ENCODE data around the gene ZNF197. TPM values are rescaled to one million over a fixed set of nuclear protein-coding genes. Genes with fewer than 3 reads are reported as not detected.
"Not testable (repeated sequence)": the region's sequence is repeated elsewhere in the genome, so short reads cannot be mapped to it uniquely, and the experiment has no call there.

The ZNF197 gene
- 1 to 10 TPM; 4.1 to 5.3 TPM for polyA plus RNA-seq

DNA sequence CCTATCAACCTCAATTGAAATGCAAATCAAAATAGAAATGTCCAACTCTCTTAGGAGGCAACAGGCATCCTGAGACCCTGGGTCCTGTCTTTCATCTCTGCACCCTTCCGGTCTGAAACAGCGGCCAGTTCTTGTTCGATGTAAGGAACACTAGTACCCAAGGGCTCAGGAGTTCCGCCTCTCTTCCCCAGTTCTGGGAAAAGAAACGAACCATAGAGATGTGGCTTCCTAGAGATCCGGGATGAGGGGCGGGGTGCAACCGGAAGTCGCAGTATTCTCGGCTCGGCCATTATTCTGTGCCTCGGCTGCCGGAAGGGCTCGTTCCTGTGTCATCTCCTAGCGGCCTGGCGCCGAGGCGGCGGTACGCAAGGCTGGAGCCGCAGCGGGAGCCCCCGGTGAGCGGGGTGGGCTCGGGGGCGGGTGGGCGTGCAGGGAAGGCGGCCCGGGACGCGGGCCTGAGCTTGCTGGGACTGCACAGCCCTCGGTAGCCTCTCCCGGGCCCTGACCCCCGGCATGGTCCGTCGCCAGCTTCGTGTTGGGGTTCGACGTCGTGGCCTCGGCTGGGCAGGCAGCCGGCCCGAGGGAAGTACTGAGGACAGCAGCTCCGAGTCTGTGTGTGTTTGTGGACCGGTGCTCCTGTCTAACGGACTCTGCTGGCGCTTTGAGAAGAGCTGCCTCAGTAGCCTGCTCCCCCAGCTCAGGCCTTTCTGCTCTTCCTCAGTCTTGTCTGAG lies at the start of gene ZNF197:
Gene ZNF197 (plus strand): TSS at position 288 of the 732 bp plus-strand sequence. CDS start 4,119 bp downstream, outside the sequence.
- no peaks in the 10 kb centered on the region for H3K36me3 ChIP-seq (ENCODE audit: control insufficient read depth in 2 of 2, insufficient read depth in 2 of 2, low read length in 1 of 2)
- no peaks in the 10 kb centered on the region for H3K4me1 ChIP-seq (ENCODE audit: control insufficient read depth in 2 of 2, insufficient read depth in 2 of 2, low read length in 1 of 2)
- H3K9me3 ChIP-seq (ENCODE audit: control insufficient read depth in 2 of 2, insufficient read depth in 1 of 2, low read depth in 1 of 2, low read length in 1 of 2), result no peaks in the 10 kb centered on the region
- H3K27ac ChIP-seq (ENCODE audit: low read depth in 2 of 2, low read length in 1 of 2), result peak within 1 kb of the TSS; percentile 81 to 89
- WGBS, 2 donors, result 0 to 1% methylated on average over 44 to 47 of the region's 47 CpGs
- H3K27me3 ChIP-seq (ENCODE audit: control insufficient read depth in 1 of 2, insufficient read depth in 2 of 2, low read length in 2 of 2), result no peaks in the 10 kb centered on the region
- peak within 1 kb of the TSS; percentile 74 to 97 for H3K4me3 ChIP-seq (ENCODE audit: low read depth in 1 of 2, low read length in 2 of 2)

- Histone ChIP-seq H3K4me3 (ENCODE audit: low read depth in 1 of 2, low read length in 2 of 2) (no peak overlapping the region), H3K27ac (ENCODE audit: low read depth in 2 of 2, low read length in 1 of 2) (no peak overlapping the region), H3K4me1 (ENCODE audit: control insufficient read depth in 2 of 2, insufficient read depth in 2 of 2, low read length in 1 of 2) (no peaks in the 10 kb centered on the region), H3K27me3 (ENCODE audit: control insufficient read depth in 1 of 2, insufficient read depth in 2 of 2, low read length in 2 of 2) (no peaks in the 10 kb centered on the region), H3K36me3 (ENCODE audit: control insufficient read depth in 2 of 2, insufficient read depth in 2 of 2, low read length in 1 of 2) (peaks cover 2% of the 10 kb centered on the region in 2 donors), H3K9me3 (ENCODE audit: control insufficient read depth in 2 of 2, insufficient read depth in 1 of 2, low read depth in 1 of 2, low read length in 1 of 2) (peaks cover 4 to 11% of the 10 kb centered on the region in 2 donors)
These were observed 48.2 kb upstream of the ZNF197 start for GRCh38 chr3:44576613-44577012.

- not testable (repeated sequence) for H3K4me1 ChIP-seq (ENCODE audit: control insufficient read depth in 2 of 2, insufficient read depth in 2 of 2, low read length in 1 of 2); H3K4me3 ChIP-seq (ENCODE audit: low read depth in 1 of 2, low read length in 2 of 2); H3K9me3 ChIP-seq (ENCODE audit: control insufficient read depth in 2 of 2, insufficient read depth in 1 of 2, low read depth in 1 of 2, low read length in 1 of 2); H3K36me3 ChIP-seq (ENCODE audit: control insufficient read depth in 2 of 2, insufficient read depth in 2 of 2, low read length in 1 of 2); H3K27me3 ChIP-seq (ENCODE audit: control insufficient read depth in 1 of 2, insufficient read depth in 2 of 2, low read length in 2 of 2); H3K27ac ChIP-seq (ENCODE audit: low read depth in 2 of 2, low read length in 1 of 2)
- WGBS, 2 donors, result 90 to 92% methylated on average over 11 of the region's 11 CpGs
These were observed 47.4 kb upstream of the ZNF197 start for GRCh38 chr3:44577354-44577952.

GRCh38 chr3:44578316-44578715 lies 46.5 kb upstream of the ZNF197 start:
- H3K4me3 ChIP-seq (ENCODE audit: low read depth in 1 of 2, low read length in 2 of 2); H3K4me1 ChIP-seq (ENCODE audit: control insufficient read depth in 2 of 2, insufficient read depth in 2 of 2, low read length in 1 of 2); H3K27me3 ChIP-seq (ENCODE audit: control insufficient read depth in 1 of 2, insufficient read depth in 2 of 2, low read length in 2 of 2); H3K27ac ChIP-seq (ENCODE audit: low read depth in 2 of 2, low read length in 1 of 2); H3K36me3 ChIP-seq (ENCODE audit: control insufficient read depth in 2 of 2, insufficient read depth in 2 of 2, low read length in 1 of 2); H3K9me3 ChIP-seq (ENCODE audit: control insufficient read depth in 2 of 2, insufficient read depth in 1 of 2, low read depth in 1 of 2, low read length in 1 of 2): not testable (repeated sequence)
- WGBS, 2 donors, result 97 to 98% methylated on average over 22 of the region's 22 CpGs

- not testable (repeated sequence) for H3K9me3 ChIP-seq (ENCODE audit: control insufficient read depth in 2 of 2, insufficient read depth in 1 of 2, low read depth in 1 of 2, low read length in 1 of 2); H3K4me1 ChIP-seq (ENCODE audit: control insufficient read depth in 2 of 2, insufficient read depth in 2 of 2, low read length in 1 of 2); H3K27me3 ChIP-seq (ENCODE audit: control insufficient read depth in 1 of 2, insufficient read depth in 2 of 2, low read length in 2 of 2); H3K27ac ChIP-seq (ENCODE audit: low read depth in 2 of 2, low read length in 1 of 2); H3K36me3 ChIP-seq (ENCODE audit: control insufficient read depth in 2 of 2, insufficient read depth in 2 of 2, low read length in 1 of 2); H3K4me3 ChIP-seq (ENCODE audit: low read depth in 1 of 2, low read length in 2 of 2)
- WGBS, 2 donors, result 96 to 97% methylated on average over 37 of the region's 37 CpGs
These were observed 45.8 kb upstream of the ZNF197 start for GRCh38 chr3:44578924-44579515.

DNA sequence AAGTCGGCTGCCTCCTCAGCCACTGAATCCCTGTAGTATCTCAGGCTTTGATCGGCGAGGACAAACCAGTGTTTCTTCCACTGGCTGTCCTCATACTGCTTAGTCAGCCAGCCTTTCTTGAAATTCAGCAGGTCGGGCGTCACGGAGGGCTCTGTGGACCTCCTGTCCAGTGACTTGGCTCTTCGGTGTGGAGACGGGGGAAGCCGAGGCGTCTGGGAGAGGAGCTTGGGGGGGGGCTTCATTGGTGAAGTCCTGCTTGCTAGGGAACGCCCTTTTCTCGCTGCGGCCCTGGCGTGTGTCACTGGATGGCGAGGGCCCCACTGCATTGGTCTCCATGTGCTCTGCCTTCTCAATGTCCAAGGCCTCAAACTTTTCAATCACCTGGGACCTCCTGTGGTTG lies 45.1 kb upstream of the ZNF197 start:
- not testable (repeated sequence) for H3K9me3 ChIP-seq (ENCODE audit: control insufficient read depth in 2 of 2, insufficient read depth in 1 of 2, low read depth in 1 of 2, low read length in 1 of 2); H3K4me3 ChIP-seq (ENCODE audit: low read depth in 1 of 2, low read length in 2 of 2); H3K4me1 ChIP-seq (ENCODE audit: control insufficient read depth in 2 of 2, insufficient read depth in 2 of 2, low read length in 1 of 2); H3K27ac ChIP-seq (ENCODE audit: low read depth in 2 of 2, low read length in 1 of 2); H3K27me3 ChIP-seq (ENCODE audit: control insufficient read depth in 1 of 2, insufficient read depth in 2 of 2, low read length in 2 of 2); H3K36me3 ChIP-seq (ENCODE audit: control insufficient read depth in 2 of 2, insufficient read depth in 2 of 2, low read length in 1 of 2)
- 96 to 98% methylated on average over 15 of the region's 15 CpGs for WGBS, 2 donors

DNA sequence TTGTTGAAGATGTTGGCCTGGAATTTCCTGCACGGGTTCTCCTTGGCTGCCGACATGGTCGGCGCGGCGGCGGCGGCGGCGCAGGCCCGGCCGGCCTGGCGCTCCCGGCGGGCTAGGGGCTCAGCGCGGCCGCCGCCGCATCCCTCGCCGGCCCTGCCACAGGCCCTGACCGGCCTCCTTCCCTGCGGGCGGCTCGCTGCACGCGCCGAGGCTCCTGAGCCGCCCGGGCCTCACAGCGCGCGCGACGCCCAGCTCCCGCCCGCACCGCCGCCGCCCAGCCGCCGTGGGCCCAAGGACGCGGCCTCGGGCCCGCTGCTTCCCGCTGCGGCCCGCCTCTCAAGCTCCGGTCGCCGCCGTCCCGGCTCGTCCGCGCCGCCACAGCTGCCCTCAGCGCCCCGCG lies 43.9 kb upstream of the ZNF197 start:
- H3K27me3 ChIP-seq (ENCODE audit: control insufficient read depth in 1 of 2, insufficient read depth in 2 of 2, low read length in 2 of 2); H3K9me3 ChIP-seq (ENCODE audit: control insufficient read depth in 2 of 2, insufficient read depth in 1 of 2, low read depth in 1 of 2, low read length in 1 of 2); H3K36me3 ChIP-seq (ENCODE audit: control insufficient read depth in 2 of 2, insufficient read depth in 2 of 2, low read length in 1 of 2); H3K4me3 ChIP-seq (ENCODE audit: low read depth in 1 of 2, low read length in 2 of 2): not testable (repeated sequence)
- peaks cover 6 to 11% of the 10 kb centered on the region in 2 donors for H3K4me1 ChIP-seq (ENCODE audit: control insufficient read depth in 2 of 2, insufficient read depth in 2 of 2, low read length in 1 of 2)
- peak overlapping the region in 1 of 2 donors; percentile 46 for H3K27ac ChIP-seq (ENCODE audit: low read depth in 2 of 2, low read length in 1 of 2)
- 53 to 67% methylated on average over 18 to 62 of the region's 62 CpGs for whole genome bisulfite sequencing, 2 donors

GRCh38 chr3:44584646-44585501 lies 40.0 kb upstream of the ZNF197 start, which contains the start of gene ZNF660:
Gene ZNF660, plus strand, starts transcription at chr3:44584964. Its CDS starts 9,230 bp downstream, at chr3:44594194.
- Histone ChIP-seq H3K27ac (ENCODE audit: low read depth in 2 of 2, low read length in 1 of 2) (peak within 1 kb of the TSS; percentile 33 to 75), H3K4me3 (ENCODE audit: low read depth in 1 of 2, low read length in 2 of 2) (peak within 1 kb of the TSS; percentile 51 to 56), H3K36me3 (ENCODE audit: control insufficient read depth in 2 of 2, insufficient read depth in 2 of 2, low read length in 1 of 2) (no peaks in the 10 kb centered on the region), H3K27me3 (ENCODE audit: control insufficient read depth in 1 of 2, insufficient read depth in 2 of 2, low read length in 2 of 2) (no peaks in the 10 kb centered on the region), H3K4me1 (ENCODE audit: control insufficient read depth in 2 of 2, insufficient read depth in 2 of 2, low read length in 1 of 2) (peaks cover 6 to 11% of the 10 kb centered on the region in 2 donors), H3K9me3 (ENCODE audit: control insufficient read depth in 2 of 2, insufficient read depth in 1 of 2, low read depth in 1 of 2, low read length in 1 of 2) (peaks cover 3 to 4% of the 10 kb centered on the region in 2 donors)
- WGBS, 2 donors, result 3 to 4% methylated on average over 37 to 41 of the region's 41 CpGs

DNA sequence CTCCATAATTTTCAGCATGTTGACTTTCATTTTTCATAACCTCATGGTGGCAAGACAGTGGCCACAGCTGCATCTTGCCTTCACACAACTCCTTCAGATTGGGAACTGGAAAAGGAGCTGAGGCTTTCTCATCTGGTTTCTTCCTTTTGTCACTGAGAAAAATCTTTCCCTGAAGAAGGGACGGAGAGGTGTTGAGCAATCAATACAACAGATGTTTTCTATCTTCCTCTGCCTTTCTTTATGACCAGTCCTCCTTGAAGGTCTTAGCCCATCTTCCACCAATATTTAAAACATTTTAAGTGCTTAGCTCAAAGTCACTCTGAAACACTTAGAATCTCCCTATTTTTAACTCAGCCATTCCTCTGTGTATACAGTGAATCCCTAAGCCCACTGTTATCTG lies 28.2 kb upstream of the ZNF197 start:
- H3K36me3 ChIP-seq (ENCODE audit: control insufficient read depth in 2 of 2, insufficient read depth in 2 of 2, low read length in 1 of 2), result peaks cover 0 to 4% of the 10 kb centered on the region in 2 donors

More for the DNA sequence above, 28.2 kb upstream of the ZNF197 start:
- H3K9me3 ChIP-seq (ENCODE audit: control insufficient read depth in 2 of 2, insufficient read depth in 1 of 2, low read depth in 1 of 2, low read length in 1 of 2), result peaks cover 2 to 4% of the 10 kb centered on the region in 2 donors
- H3K27ac ChIP-seq (ENCODE audit: low read depth in 2 of 2, low read length in 1 of 2), result no peak overlapping the region
- WGBS, 2 donors, result 82 to 86% methylated on average over 1 of the region's 1 CpG
- H3K4me3 ChIP-seq (ENCODE audit: low read depth in 1 of 2, low read length in 2 of 2), result no peak overlapping the region
- no peaks in the 10 kb centered on the region for H3K27me3 ChIP-seq (ENCODE audit: control insufficient read depth in 1 of 2, insufficient read depth in 2 of 2, low read length in 2 of 2)
- H3K4me1 ChIP-seq (ENCODE audit: control insufficient read depth in 2 of 2, insufficient read depth in 2 of 2, low read length in 1 of 2), result no peaks in the 10 kb centered on the region
